SK-N-SH treated with all-trans-retinoic acid at 6 μM for 48 hours (cell line): Measurements from ENCODE around the gene FAM177A1.

Experiments
- ATAC-seq: fragments of 200-7000 bp; cut with Tn5 transposase; 3 replicates; pipeline ENCODE4 v1.9.1; 2020; ENCODE audit warnings: mild to moderate bottlenecking, moderate library complexity
- ARNTL ChIP-seq: fragments of 450-650 bp; formaldehyde crosslinking; IDR thresholded peaks from 2 replicates; pipeline ENCODE4 v1.5.0; 2020; ENCODE audit warnings: low read depth, mild to moderate bottlenecking, moderate library complexity, borderline replicate concordance
- BACH2 ChIP-seq: fragments of 250-450 bp; sonication (Bioruptor Pico); IDR thresholded peaks from 2 replicates; pipeline ENCODE4 v1.9.0; 2021; ENCODE audit warnings: mild to moderate bottlenecking, borderline replicate concordance
- CSDC2 ChIP-seq: fragments of 250-450 bp; sonication (Bioruptor Pico); IDR thresholded peaks from 2 replicates; pipeline ENCODE4 v1.5.0; 2020; ENCODE audit warnings: mild to moderate bottlenecking, moderate library complexity
- ESRRG ChIP-seq: fragments of 250-450 bp; sonication (Bioruptor Pico); IDR thresholded peaks from 2 replicates; pipeline ENCODE4 v1.6.1; 2021; ENCODE audit warnings: mild to moderate bottlenecking
- GLIS3 ChIP-seq: fragments of 250-450 bp; sonication (Bioruptor Pico); IDR thresholded peaks from 2 replicates; pipeline ENCODE4 v1.5.0; 2020; ENCODE audit warnings: mild to moderate bottlenecking, moderate library complexity
- ISL1 ChIP-seq: fragments of 250-450 bp; sonication (Bioruptor Pico); IDR thresholded peaks from 2 replicates; pipeline ENCODE4 v2.1.2; 2022; ENCODE audit warnings: mild to moderate bottlenecking, moderate library complexity
- OSR1 ChIP-seq: fragments of 250-450 bp; sonication (Bioruptor Pico); IDR thresholded peaks from 2 replicates; pipeline ENCODE4 v1.8.0; 2022; ENCODE audit warnings: moderate library complexity, mild to moderate bottlenecking, inconsistent platforms
- RARB ChIP-seq: fragments of 250-450 bp; sonication (Bioruptor Pico); IDR thresholded peaks from 2 replicates; pipeline ENCODE4 v1.8.0; 2021; ENCODE audit warnings: mild to moderate bottlenecking, moderate library complexity
- SNAI2 ChIP-seq: fragments of 250-450 bp; sonication (Bioruptor Pico); IDR thresholded peaks from 2 replicates; pipeline ENCODE4 v1.5.0; 2020; ENCODE audit warnings: mild to moderate bottlenecking, moderate library complexity
- TCF4 ChIP-seq: fragments of 250-450 bp; sonication (Bioruptor Pico); IDR thresholded peaks from 2 replicates; pipeline ENCODE4 v1.8.0; 2021; ENCODE audit warnings: mild to moderate bottlenecking, moderate library complexity, borderline replicate concordance
- TOX ChIP-seq: fragments of 250-450 bp; sonication (Bioruptor Pico); IDR thresholded peaks from 2 replicates; pipeline ENCODE4 v1.8.0; 2021; ENCODE audit warnings: mild to moderate bottlenecking, moderate library complexity, borderline replicate concordance
- TSHZ2 ChIP-seq: fragments of 250-450 bp; sonication (Bioruptor Pico); IDR thresholded peaks from 2 replicates; pipeline ENCODE4 v1.5.0; 2020; ENCODE audit warnings: mild to moderate bottlenecking, moderate library complexity
- ZC3H10 ChIP-seq: fragments of 250-450 bp; sonication (Bioruptor Pico); IDR thresholded peaks from 2 replicates; pipeline ENCODE4 v1.5.1; 2021; ENCODE audit warnings: mild to moderate bottlenecking, moderate library complexity
- ZFP3 ChIP-seq: fragments of 250-450 bp; sonication (Bioruptor Pico); IDR thresholded peaks from 2 replicates; pipeline ENCODE4 v1.5.0; 2020; ENCODE audit warnings: mild to moderate bottlenecking, moderate library complexity
- ZFP30 ChIP-seq: fragments of 450-650 bp; formaldehyde crosslinking; IDR thresholded peaks from 2 replicates; pipeline ENCODE4 v1.5.0; 2022; ENCODE audit warnings: mild to moderate bottlenecking, moderate library complexity
- ZNF565 ChIP-seq: fragments of 450-650 bp; formaldehyde crosslinking; conservative IDR thresholded peaks from 2 replicates; pipeline ENCODE4 v1.5.0; 2020; ENCODE audit warnings: low read depth, mild to moderate bottlenecking, moderate library complexity
- ZNF8 ChIP-seq: fragments of 450-650 bp; formaldehyde crosslinking; IDR thresholded peaks from 2 replicates; pipeline ENCODE4 v1.5.0; 2020; ENCODE audit warnings: mild to moderate bottlenecking, moderate library complexity
- TF ChIP-seq, protein P1 (sequence below): fragments of 250-450 bp; sonication (Bioruptor Pico); IDR thresholded peaks from 2 replicates; pipeline ENCODE4 v1.5.1; 2020; ENCODE audit warnings: low read depth, mild to moderate bottlenecking, moderate library complexity
- TF ChIP-seq, protein P2 (sequence below): fragments of 250-450 bp; sonication (Bioruptor Pico); IDR thresholded peaks from 2 replicates; pipeline ENCODE4 v1.8.0; 2020; ENCODE audit warnings: mild to moderate bottlenecking, moderate library complexity, borderline replicate concordance

The FAM177A1 gene

GRCh38 chr14:35113308-35113950, 67.4 kb downstream of the FAM177A1 start:
- TF ChIP-seq ZC3H10 (CRISPR knock-in tag) (no peak), ZFP30 (CRISPR knock-in tag) (no peak), ZNF565 (CRISPR knock-in tag) (no peak), CSDC2 (CRISPR knock-in tag) (no peak), TSHZ2 (CRISPR knock-in tag) (no peak), ISL1 (no peak), SNAI2 (CRISPR knock-in tag) (no peak), GLIS3 (CRISPR knock-in tag) (no peak)
- TF ChIP-seq, protein P1, sequence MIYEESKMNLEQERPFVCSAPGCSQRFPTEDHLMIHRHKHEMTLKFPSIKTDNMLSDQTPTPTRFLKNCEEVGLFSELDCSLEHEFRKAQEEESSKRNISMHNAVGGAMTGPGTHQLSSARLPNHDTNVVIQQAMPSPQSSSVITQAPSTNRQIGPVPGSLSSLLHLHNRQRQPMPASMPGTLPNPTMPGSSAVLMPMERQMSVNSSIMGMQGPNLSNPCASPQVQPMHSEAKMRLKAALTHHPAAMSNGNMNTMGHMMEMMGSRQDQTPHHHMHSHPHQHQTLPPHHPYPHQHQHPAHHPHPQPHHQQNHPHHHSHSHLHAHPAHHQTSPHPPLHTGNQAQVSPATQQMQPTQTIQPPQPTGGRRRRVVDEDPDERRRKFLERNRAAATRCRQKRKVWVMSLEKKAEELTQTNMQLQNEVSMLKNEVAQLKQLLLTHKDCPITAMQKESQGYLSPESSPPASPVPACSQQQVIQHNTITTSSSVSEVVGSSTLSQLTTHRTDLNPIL (CRISPR knock-in tag): no peak
- ATAC-seq: no peak

DNA sequence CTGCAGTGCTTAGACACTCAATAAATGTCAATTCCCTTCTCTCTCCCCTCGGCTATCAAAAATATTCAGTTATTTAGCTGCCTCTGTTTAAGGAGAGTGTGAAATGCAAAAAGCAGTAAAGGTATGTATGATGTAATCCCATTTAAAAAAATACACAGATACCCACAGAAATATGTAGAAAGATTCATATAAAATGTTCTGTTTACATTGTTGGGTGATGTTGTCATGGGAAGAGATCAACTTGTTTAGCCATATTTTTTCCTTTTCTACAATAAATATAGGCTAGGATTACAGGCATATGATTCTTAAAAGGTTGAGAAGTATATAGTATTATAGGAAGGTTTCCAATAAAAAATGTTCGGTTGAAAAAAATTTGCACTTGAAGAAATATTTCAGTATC, 68.0 kb downstream of the FAM177A1 start:
- TF ChIP-seq TOX (CRISPR knock-in tag) (no peak), ZC3H10 (CRISPR knock-in tag) (no peak), ISL1 (no peak), TCF4 (CRISPR knock-in tag) (no peak), ESRRG (CRISPR knock-in tag) (no peak), GLIS3 (CRISPR knock-in tag) (no peak), OSR1 (CRISPR knock-in tag) (no peak), RARB (CRISPR knock-in tag) (no peak), BACH2 (no peak), ZNF565 (CRISPR knock-in tag) (no peak), ZNF8 (CRISPR knock-in tag) (no peak), SNAI2 (CRISPR knock-in tag) (no peak)
- TF ChIP-seq, protein P2, sequence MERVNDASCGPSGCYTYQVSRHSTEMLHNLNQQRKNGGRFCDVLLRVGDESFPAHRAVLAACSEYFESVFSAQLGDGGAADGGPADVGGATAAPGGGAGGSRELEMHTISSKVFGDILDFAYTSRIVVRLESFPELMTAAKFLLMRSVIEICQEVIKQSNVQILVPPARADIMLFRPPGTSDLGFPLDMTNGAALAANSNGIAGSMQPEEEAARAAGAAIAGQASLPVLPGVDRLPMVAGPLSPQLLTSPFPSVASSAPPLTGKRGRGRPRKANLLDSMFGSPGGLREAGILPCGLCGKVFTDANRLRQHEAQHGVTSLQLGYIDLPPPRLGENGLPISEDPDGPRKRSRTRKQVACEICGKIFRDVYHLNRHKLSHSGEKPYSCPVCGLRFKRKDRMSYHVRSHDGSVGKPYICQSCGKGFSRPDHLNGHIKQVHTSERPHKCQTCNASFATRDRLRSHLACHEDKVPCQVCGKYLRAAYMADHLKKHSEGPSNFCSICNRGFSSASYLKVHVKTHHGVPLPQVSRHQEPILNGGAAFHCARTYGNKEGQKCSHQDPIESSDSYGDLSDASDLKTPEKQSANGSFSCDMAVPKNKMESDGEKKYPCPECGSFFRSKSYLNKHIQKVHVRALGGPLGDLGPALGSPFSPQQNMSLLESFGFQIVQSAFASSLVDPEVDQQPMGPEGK (CRISPR knock-in tag): no peak
- ATAC-seq: no peak

GRCh38 chr14:35116242-35116641, 70.2 kb downstream of the FAM177A1 start:
- no peak for TF ChIP-seq OSR1 (CRISPR knock-in tag)
- TF ChIP-seq ESRRG (CRISPR knock-in tag): no peak
- no peak for TF ChIP-seq ISL1
- no peak for TF ChIP-seq ZC3H10 (CRISPR knock-in tag)
- no peak for TF ChIP-seq ZFP3
- no peak for TF ChIP-seq CSDC2 (CRISPR knock-in tag)
- TF ChIP-seq SNAI2 (CRISPR knock-in tag): no peak
- no peak for TF ChIP-seq TOX (CRISPR knock-in tag)
- no peak for TF ChIP-seq ZNF565 (CRISPR knock-in tag)
- no peak for TF ChIP-seq TCF4 (CRISPR knock-in tag)
- TF ChIP-seq, protein P1 (CRISPR knock-in tag): no peak
- TF ChIP-seq BACH2: no peak
- TF ChIP-seq ZNF8 (CRISPR knock-in tag): no peak
- no peak for TF ChIP-seq TSHZ2 (CRISPR knock-in tag)
- TF ChIP-seq, protein P2 (CRISPR knock-in tag): no peak
- TF ChIP-seq RARB (CRISPR knock-in tag): no peak
- no peak for TF ChIP-seq ARNTL
- ATAC-seq: no peak
